ENCODE measurements around the gene SHC3. TPM values are rescaled to one million over a fixed set of nuclear protein-coding genes. Genes with fewer than 3 reads are reported as not detected.

Gene SHC3
- total and polyA plus RNA-seq, 12 donors: 5.6 to 56.7 (median 20.9) TPM

DNA sequence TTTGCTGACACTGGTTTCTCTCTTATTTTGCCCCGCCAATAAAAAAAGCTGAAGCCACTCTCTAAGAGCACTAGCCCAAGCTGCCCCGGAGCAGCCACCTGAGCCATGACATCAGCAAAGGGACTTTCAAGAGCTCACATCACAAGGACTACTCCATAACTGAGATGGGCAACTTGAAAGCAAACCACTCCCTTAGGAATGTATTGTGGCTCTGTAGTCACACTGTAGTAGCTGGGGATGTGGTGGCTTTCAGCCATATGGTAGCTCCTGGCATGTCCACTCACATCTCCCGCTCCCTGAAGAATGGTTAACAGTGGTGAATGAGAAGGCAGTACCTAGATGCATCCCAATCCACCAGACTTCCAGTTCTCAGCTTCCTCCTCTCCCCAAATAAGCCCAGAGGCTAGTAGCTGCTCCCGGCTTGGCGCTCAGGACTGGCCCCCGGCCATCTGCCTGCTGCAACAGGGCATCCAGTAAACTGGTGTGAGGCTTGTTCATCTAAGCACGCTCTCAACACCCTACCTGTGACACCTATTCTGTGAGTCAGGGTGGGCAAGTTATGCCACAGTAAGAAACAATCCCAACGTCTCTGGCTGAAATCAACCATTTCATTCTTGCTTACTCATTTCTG is 123.6 kb downstream of the SHC3 start:
- H3K27ac ChIP-seq: no peak overlapping the region
- DNase-seq: no peak
- 94 to 98% (median 96%) methylated on average over 7 to 8 of the region's 8 CpGs for WGBS, 4 donors
- no peaks in the 10 kb centered on the region for H3K4me1 ChIP-seq (replicated peaks in 1 of 2)
- H3K27me3 ChIP-seq: no peaks in the 10 kb centered on the region
- intact Hi-C loops (cut with DNase I): no loop called here
- H3K36me3 ChIP-seq (replicated peaks in 1 of 2): no peaks in the 10 kb centered on the region
- no peaks in the 10 kb centered on the region for H3K9me3 ChIP-seq (replicated peaks in 1 of 3)
- H3K4me3 ChIP-seq: no peak overlapping the region
- TF ChIP-seq, protein P1, sequence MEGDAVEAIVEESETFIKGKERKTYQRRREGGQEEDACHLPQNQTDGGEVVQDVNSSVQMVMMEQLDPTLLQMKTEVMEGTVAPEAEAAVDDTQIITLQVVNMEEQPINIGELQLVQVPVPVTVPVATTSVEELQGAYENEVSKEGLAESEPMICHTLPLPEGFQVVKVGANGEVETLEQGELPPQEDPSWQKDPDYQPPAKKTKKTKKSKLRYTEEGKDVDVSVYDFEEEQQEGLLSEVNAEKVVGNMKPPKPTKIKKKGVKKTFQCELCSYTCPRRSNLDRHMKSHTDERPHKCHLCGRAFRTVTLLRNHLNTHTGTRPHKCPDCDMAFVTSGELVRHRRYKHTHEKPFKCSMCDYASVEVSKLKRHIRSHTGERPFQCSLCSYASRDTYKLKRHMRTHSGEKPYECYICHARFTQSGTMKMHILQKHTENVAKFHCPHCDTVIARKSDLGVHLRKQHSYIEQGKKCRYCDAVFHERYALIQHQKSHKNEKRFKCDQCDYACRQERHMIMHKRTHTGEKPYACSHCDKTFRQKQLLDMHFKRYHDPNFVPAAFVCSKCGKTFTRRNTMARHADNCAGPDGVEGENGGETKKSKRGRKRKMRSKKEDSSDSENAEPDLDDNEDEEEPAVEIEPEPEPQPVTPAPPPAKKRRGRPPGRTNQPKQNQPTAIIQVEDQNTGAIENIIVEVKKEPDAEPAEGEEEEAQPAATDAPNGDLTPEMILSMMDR (IDR thresholded peaks at IDR 0.05): no peak

DNA sequence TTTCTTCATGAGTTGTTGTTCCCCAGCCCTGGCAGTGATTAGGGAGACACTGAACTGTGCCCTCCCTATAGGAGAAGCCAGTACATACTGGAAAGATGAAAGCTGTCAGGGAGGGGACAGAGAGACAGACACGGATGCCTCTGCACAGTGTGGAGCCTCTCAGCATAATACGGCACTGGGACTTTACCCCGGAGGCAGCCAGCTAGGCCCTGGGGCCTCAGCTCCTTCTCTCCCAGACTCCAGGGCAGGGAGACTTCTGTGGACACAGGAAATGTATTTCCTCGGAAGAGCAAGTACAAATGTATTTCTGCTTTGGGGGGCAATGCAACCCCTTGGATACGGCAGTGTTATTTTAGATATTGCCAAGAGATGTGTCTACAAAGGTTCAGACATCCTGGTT is 125.3 kb downstream of the SHC3 start:
- DNase-seq: no peak
- WGBS, 4 donors: 86 to 92% (median 90%) methylated on average over 5 of the region's 5 CpGs
- H3K36me3 ChIP-seq (replicated peaks in 1 of 2): no peaks in the 10 kb centered on the region
- no peaks in the 10 kb centered on the region for H3K27me3 ChIP-seq
- intact Hi-C loops (cut with DNase I): no loop called here
- no peaks in the 10 kb centered on the region for H3K9me3 ChIP-seq (replicated peaks in 1 of 3)
- no peak for TF ChIP-seq POLR2A (IDR thresholded peaks at IDR 0.05)
- TF ChIP-seq, protein P1 (IDR thresholded peaks at IDR 0.05): no peak
- H3K4me3 ChIP-seq: no peak overlapping the region
- H3K4me1 ChIP-seq (replicated peaks in 1 of 2): no peaks in the 10 kb centered on the region
- peak overlapping the region in 2 of 5 donors; percentile 32 to 55 for H3K27ac ChIP-seq

DNA sequence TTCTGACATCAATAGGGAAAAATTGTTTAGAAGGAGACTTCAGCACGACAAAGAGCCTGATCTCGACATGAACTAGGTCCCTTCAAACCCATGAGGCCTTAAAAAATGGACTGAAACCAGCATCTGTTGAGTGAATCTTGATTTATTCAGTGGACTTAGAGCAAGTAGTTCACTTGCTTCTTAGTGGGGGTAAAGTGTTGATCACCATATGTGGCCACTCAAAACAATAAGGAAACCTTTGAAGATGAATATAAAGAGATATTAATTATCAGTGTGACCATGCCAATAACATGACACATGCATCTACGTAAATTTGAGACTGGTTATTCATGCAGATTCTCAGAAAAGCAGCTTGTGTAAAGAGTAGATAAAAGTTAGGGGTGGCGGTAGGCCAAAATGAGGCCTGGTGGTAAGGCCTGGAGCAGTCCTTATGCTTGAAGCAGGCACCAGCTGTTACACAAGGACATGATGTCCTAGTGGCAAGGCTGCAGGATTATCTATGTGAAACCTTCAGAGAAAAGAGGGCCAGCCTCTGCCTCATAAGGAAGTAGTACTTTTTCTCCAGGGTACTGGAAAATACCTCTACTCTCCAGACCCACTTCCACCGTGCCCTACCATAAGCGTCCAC is 126.0 kb downstream of the SHC3 start:
- 79 to 86% (median 84%) methylated on average over 6 of the region's 6 CpGs for WGBS, 4 donors
- TF ChIP-seq, protein P1 (IDR thresholded peaks at IDR 0.05): no peak
- TF ChIP-seq POLR2A (IDR thresholded peaks at IDR 0.05): no peak
- peak in 5 of 7 donors; percentile 41 to 70 (median 54) for DNase-seq
- intact Hi-C loops (cut with DNase I): no loop called here
- H3K4me1 ChIP-seq (replicated peaks in 1 of 2): no peaks in the 10 kb centered on the region
- H3K27me3 ChIP-seq: no peaks in the 10 kb centered on the region
- H3K9me3 ChIP-seq (replicated peaks in 1 of 3): no peaks in the 10 kb centered on the region
- H3K27ac ChIP-seq: peak overlapping the region in 2 of 5 donors; percentile 32 to 55
- H3K4me3 ChIP-seq: no peak overlapping the region
- H3K36me3 ChIP-seq (replicated peaks in 1 of 2): no peaks in the 10 kb centered on the region

DNA sequence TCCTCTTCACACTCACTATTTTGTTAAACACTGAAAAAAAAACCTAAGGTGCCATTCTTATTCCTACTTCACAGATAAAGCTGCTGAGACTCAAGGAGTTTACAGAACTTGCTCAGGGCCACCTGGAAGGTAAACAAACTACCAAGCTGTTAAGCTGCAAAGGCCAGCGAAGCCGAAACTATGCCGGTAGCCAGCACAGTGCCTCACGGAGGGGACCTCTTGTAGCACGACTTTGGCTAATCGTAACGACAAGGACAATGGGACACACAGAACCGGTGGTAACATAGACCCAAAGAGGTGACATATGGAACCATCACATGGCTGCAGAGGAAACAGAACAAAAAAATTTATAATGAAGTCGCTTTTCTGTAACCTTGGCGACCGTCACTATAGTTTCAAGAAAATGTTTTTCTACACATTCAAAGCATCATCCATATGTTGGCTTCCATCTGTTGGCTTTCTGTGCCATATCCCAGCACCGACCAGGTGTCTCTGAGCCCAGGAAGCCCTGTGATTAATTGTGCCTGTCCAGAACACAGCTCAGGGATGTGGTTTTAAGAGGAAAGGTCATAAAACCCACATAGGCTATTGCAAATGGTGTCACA is 127.1 kb downstream of the SHC3 start:
- TF ChIP-seq, protein P1 (IDR thresholded peaks at IDR 0.05): no peak
- no peak for TF ChIP-seq POLR2A (IDR thresholded peaks at IDR 0.05)
- DNase-seq: no peak
- Histone ChIP-seq H3K4me3 (no peak overlapping the region), H3K27me3 (no peaks in the 10 kb centered on the region), H3K9me3 (replicated peaks in 1 of 3) (no peaks in the 10 kb centered on the region), H3K4me1 (replicated peaks in 1 of 2) (no peaks in the 10 kb centered on the region), H3K36me3 (replicated peaks in 1 of 2) (no peaks in the 10 kb centered on the region), H3K27ac (no peak overlapping the region)
- intact Hi-C loops (cut with DNase I): no loop called here
- WGBS, 4 donors: 92 to 96% (median 95%) methylated on average over 12 of the region's 12 CpGs
